ENCODE measurements around the gene STN1.

The STN1 gene

GRCh38 chr10:103851261-103851660, 66.7 kb downstream of the STN1 start:
- no peak for DNase-seq
- Histone ChIP-seq H3K27ac (no peak overlapping the region), H3K4me3 (ENCODE audit: low read depth, low read length) (no peak overlapping the region), H3K9me3 (ENCODE audit: severe bottlenecking) (no peaks in the 10 kb centered on the region), H3K27me3 (ENCODE audit: insufficient read depth, low read depth, severe bottlenecking) (no peaks in the 10 kb centered on the region), H3K36me3 (no peaks in the 10 kb centered on the region)
- no peak for TF ChIP-seq CTCF (IDR thresholded peaks at IDR 0.05; ENCODE audit: low read depth, low read length)

GRCh38 chr10:103850572-103850895, 67.5 kb downstream of the STN1 start:
- Histone ChIP-seq H3K9me3 (ENCODE audit: severe bottlenecking) (no peaks in the 10 kb centered on the region), H3K4me3 (ENCODE audit: low read depth, low read length) (no peak overlapping the region), H3K36me3 (no peaks in the 10 kb centered on the region), H3K27ac (no peak overlapping the region), H3K27me3 (ENCODE audit: insufficient read depth, low read depth, severe bottlenecking) (no peaks in the 10 kb centered on the region)
- DNase-seq = no peak
- TF ChIP-seq CTCF (IDR thresholded peaks at IDR 0.05; ENCODE audit: low read depth, low read length) = no peak

GRCh38 chr10:103849880-103850571, 68.0 kb downstream of the STN1 start:
- H3K27ac ChIP-seq = no peak overlapping the region
- H3K36me3 ChIP-seq = no peaks in the 10 kb centered on the region
- no peaks in the 10 kb centered on the region for H3K9me3 ChIP-seq (ENCODE audit: severe bottlenecking)
- no peak overlapping the region for H3K4me3 ChIP-seq (ENCODE audit: low read depth, low read length)
- no peaks in the 10 kb centered on the region for H3K27me3 ChIP-seq (ENCODE audit: insufficient read depth, low read depth, severe bottlenecking)
- no peak for TF ChIP-seq CTCF (IDR thresholded peaks at IDR 0.05; ENCODE audit: low read depth, low read length)
- DNase-seq = no peak

GRCh38 chr10:103849212-103849877, 68.6 kb downstream of the STN1 start:
- Histone ChIP-seq H3K4me3 (ENCODE audit: low read depth, low read length) (no peak overlapping the region), H3K9me3 (ENCODE audit: severe bottlenecking) (no peaks in the 10 kb centered on the region), H3K27ac (no peak overlapping the region), H3K27me3 (ENCODE audit: insufficient read depth, low read depth, severe bottlenecking) (no peaks in the 10 kb centered on the region), H3K36me3 (no peaks in the 10 kb centered on the region)
- no peak for TF ChIP-seq CTCF (IDR thresholded peaks at IDR 0.05; ENCODE audit: low read depth, low read length)
- no peak for DNase-seq

- Histone ChIP-seq H3K9me3 (ENCODE audit: severe bottlenecking) (no peaks in the 10 kb centered on the region), H3K27me3 (ENCODE audit: insufficient read depth, low read depth, severe bottlenecking) (no peaks in the 10 kb centered on the region), H3K4me3 (ENCODE audit: low read depth, low read length) (no peak overlapping the region), H3K36me3 (no peaks in the 10 kb centered on the region), H3K27ac (no peak overlapping the region)
- TF ChIP-seq CTCF (IDR thresholded peaks at IDR 0.05; ENCODE audit: low read depth, low read length) = peak; percentile 65
- peak; percentile 43 for DNase-seq
These were observed 70.0 kb downstream of the STN1 start for GRCh38 chr10:103847909-103848468.
